Fibroblast of peridontal ligament (primary cell): ENCODE measurements around the gene WDR82.

ENCODE experiments used
- DNase-seq: peaks from one replicate; pipeline ENCODE4 v3.0.0-alpha.2; 2010; ENCODE audit errors: extremely low read depth

The WDR82 gene

GRCh38 chr3:52257911-52258310 lies 20.5 kb downstream of the WDR82 start:
- no peak for DNase-seq

GRCh38 chr3:52256622-52257021 lies 21.8 kb downstream of the WDR82 start:
- DNase-seq = no peak

GRCh38 chr3:52256159-52256558 lies 22.3 kb downstream of the WDR82 start:
- no peak for DNase-seq

GRCh38 chr3:52254608-52255007 lies 23.8 kb downstream of the WDR82 start:
- no peak for DNase-seq

- DNase-seq = no peak
Observed at GRCh38 chr3:52253314-52254304, 24.8 kb downstream of the WDR82 start.

- no peak for DNase-seq
Observed at GRCh38 chr3:52250122-52250521, 28.3 kb downstream of the WDR82 start.

- no peak for DNase-seq
Observed at GRCh38 chr3:52249683-52250082, 28.8 kb downstream of the WDR82 start.

GRCh38 chr3:52248816-52249547 lies 29.5 kb downstream of the WDR82 start:
- DNase-seq = no peak

GRCh38 chr3:52248165-52248541 lies 30.3 kb downstream of the WDR82 start:
- no peak for DNase-seq

GRCh38 chr3:52247409-52248164 lies 30.9 kb downstream of the WDR82 start:
- no peak for DNase-seq

GRCh38 chr3:52246728-52247408 lies 31.6 kb downstream of the WDR82 start:
- DNase-seq = no peak

- no peak for DNase-seq
Observed at GRCh38 chr3:52246264-52246620, 32.2 kb downstream of the WDR82 start.

GRCh38 chr3:52245322-52246263 lies 32.9 kb downstream of the WDR82 start, which contains the start of gene PPM1M:
PPM1M (plus strand) TSS chr3:52245759; CDS start chr3:52245825, 66 bp downstream.
- DNase-seq = peak; percentile 30

GRCh38 chr3:52243791-52244628 lies 34.4 kb downstream of the WDR82 start:
- no peak for DNase-seq

GRCh38 chr3:52242039-52242438 lies 36.4 kb downstream of the WDR82 start:
- DNase-seq = no peak

GRCh38 chr3:52240886-52241370 lies 37.5 kb downstream of the WDR82 start:
- no peak for DNase-seq

- peak; percentile 97 for DNase-seq
Observed at GRCh38 chr3:52240059-52240885, 38.2 kb downstream of the WDR82 start.
